ENCODE measurements around the gene CCDC197. TPM values are rescaled to one million over a fixed set of nuclear protein-coding genes. Genes with fewer than 3 reads are reported as not detected.

The CCDC197 gene
- total RNA-seq, 4 donors from 2014 or later, result not detected

DNA sequence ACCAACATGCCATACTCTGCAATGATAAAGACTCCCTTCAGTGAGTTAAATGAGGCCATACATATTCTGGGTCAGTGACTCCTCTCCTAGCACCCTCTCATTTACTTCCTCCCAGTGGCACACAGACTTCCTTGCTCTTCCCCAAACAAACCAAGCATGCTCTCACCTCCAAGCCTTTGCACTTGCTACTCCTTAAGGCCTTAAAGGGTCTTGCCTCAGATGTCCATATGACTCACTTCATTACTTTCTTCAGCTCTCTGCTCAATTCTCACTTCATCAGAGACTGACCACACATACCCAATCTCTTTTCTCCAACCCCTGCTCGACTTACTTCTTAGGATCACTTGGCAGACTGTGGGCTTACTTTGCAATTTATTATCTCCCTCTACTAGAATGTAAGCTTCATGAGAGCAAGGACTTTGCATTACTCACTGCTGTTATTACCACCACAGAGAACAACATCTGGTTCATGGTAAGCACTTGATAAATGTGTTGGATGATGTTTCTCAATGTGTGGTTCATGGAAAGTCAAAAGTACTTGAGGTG is 61.1 kb downstream of the CCDC197 start:
- H3K4me3 ChIP-seq, result no peak overlapping the region
- no peak for DNase-seq (ENCODE audit: extremely low spot score)
- TF ChIP-seq POLR2A (IDR thresholded peaks at IDR 0.05; ENCODE audit: low read depth), result no peak
- TF ChIP-seq EP300 (IDR thresholded peaks at IDR 0.05), result no peak
- TF ChIP-seq POLR2AphosphoS5 (IDR thresholded peaks at IDR 0.05), result no peak
- TF ChIP-seq, protein P1, sequence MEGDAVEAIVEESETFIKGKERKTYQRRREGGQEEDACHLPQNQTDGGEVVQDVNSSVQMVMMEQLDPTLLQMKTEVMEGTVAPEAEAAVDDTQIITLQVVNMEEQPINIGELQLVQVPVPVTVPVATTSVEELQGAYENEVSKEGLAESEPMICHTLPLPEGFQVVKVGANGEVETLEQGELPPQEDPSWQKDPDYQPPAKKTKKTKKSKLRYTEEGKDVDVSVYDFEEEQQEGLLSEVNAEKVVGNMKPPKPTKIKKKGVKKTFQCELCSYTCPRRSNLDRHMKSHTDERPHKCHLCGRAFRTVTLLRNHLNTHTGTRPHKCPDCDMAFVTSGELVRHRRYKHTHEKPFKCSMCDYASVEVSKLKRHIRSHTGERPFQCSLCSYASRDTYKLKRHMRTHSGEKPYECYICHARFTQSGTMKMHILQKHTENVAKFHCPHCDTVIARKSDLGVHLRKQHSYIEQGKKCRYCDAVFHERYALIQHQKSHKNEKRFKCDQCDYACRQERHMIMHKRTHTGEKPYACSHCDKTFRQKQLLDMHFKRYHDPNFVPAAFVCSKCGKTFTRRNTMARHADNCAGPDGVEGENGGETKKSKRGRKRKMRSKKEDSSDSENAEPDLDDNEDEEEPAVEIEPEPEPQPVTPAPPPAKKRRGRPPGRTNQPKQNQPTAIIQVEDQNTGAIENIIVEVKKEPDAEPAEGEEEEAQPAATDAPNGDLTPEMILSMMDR (IDR thresholded peaks at IDR 0.05), result no peak
- no peak overlapping the region for H3K27ac ChIP-seq (replicated peaks in 1 of 4)
- peaks cover 84 to 100% (median 93%) of the 10 kb centered on the region in 4 donors for H3K36me3 ChIP-seq
- H3K27me3 ChIP-seq, result no peaks in the 10 kb centered on the region
- intact Hi-C loops (cut with DNase I), result no loop called here
- 85% methylated on average over 1 of the region's 1 CpG for WGBS
- H3K9me3 ChIP-seq, result no peaks in the 10 kb centered on the region
- peaks cover 10 to 45% (median 28%) of the 10 kb centered on the region in 4 donors for H3K4me1 ChIP-seq

Small RNA genes lying within 50 kb of the gene (small RNA-seq; reads per million reads assigned to genes)
- 0 to 0.08 (median 0) reads per million in 3 donors for gene MIR4506

Other genes with a start within 250 kb of the CCDC197 start
- 10 to 100 TPM; 18.7 to 30.9 (median 21.8) TPM for gene PRIMA1, start 208.8 kb upstream of the CCDC197 start, total RNA-seq
- gene FAM181A, start 70.0 kb upstream of the CCDC197 start, total RNA-seq, result not detected
- 100 to 1,000 TPM in 3 of 4 donors, 10 to 100 TPM in 1; 53.5 to 164 (median 105) TPM for gene ASB2, start 20.7 kb upstream of the CCDC197 start, total RNA-seq
- under 1 TPM in 3 of 4 donors, not detected in 1; 0.42 to 0.63 (median 0.52) TPM for gene OTUB2, start 29.0 kb downstream of the CCDC197 start, total RNA-seq
- gene DDX24, start 83.9 kb downstream of the CCDC197 start, total RNA-seq, result 100 to 1,000 TPM; 142 to 215 (median 176) TPM
- 10 to 100 TPM in 1 of 4 donors, 1 to 10 TPM in 3; 5.8 to 12.9 (median 6.4) TPM for gene IFI27L1, start 84.0 kb downstream of the CCDC197 start, total RNA-seq
- gene IFI27, start 113.4 kb downstream of the CCDC197 start, total RNA-seq, result 100 to 1,000 TPM in 3 of 4 donors, 10 to 100 TPM in 1; 88.0 to 293 (median 180) TPM
- 10 to 100 TPM; 38.8 to 83.9 (median 64.7) TPM for gene IFI27L2, start 132.3 kb downstream of the CCDC197 start, total RNA-seq
- gene PPP4R4, start 177.0 kb downstream of the CCDC197 start, total RNA-seq, result under 1 TPM in 3 of 4 donors, not detected in 1; 0.19 to 0.83 (median 0.34) TPM

Data from esophagus muscularis mucosa (tissue), 4 donors.